Activated naive CD8-positive, alpha-beta T cell treated with anti-CD3 and anti-CD28 coated beads for 36 hours (primary cell): ENCODE data around the gene RGS9. TPM values are rescaled to one million over a fixed set of nuclear protein-coding genes. Genes with fewer than 3 reads are reported as not detected.

Experiments
- DNase-seq: peaks from one replicate; pipeline ENCODE4 v3.0.0; 2021
- H3K27ac Mint-ChIP-seq: one replicate; pipeline ENCODE4 v1.8.0; 2022; ENCODE audit warnings: mild to moderate bottlenecking, moderate library complexity, mixed read lengths
- H3K27me3 Mint-ChIP-seq: one replicate; pipeline ENCODE4 v1.8.0; 2022; ENCODE audit warnings: mild to moderate bottlenecking, mixed read lengths
- H3K36me3 Mint-ChIP-seq: one replicate; pipeline ENCODE4 v1.8.0; 2021; ENCODE audit warnings: mild to moderate bottlenecking, mixed read lengths
- H3K4me1 Mint-ChIP-seq: one replicate; pipeline ENCODE4 v1.8.0; 2021; ENCODE audit warnings: mixed read lengths
- H3K4me3 Mint-ChIP-seq: one replicate; pipeline ENCODE4 v1.8.0; 2022; ENCODE audit warnings: mild to moderate bottlenecking, moderate library complexity, mixed read lengths
- H3K9me3 Mint-ChIP-seq: one replicate; pipeline ENCODE4 v1.8.0; 2022; ENCODE audit warnings: mixed read lengths
- total RNA-seq, 2 experiments: library from RNA; stranded (reverse); gene quantifications; one replicate each; pipeline ENCODE4 v1.2.3, GENCODE V29; 2021

Gene RGS9
- total RNA-seq, 2 experiments from 2014 or later, result 1.2 TPM

DNA sequence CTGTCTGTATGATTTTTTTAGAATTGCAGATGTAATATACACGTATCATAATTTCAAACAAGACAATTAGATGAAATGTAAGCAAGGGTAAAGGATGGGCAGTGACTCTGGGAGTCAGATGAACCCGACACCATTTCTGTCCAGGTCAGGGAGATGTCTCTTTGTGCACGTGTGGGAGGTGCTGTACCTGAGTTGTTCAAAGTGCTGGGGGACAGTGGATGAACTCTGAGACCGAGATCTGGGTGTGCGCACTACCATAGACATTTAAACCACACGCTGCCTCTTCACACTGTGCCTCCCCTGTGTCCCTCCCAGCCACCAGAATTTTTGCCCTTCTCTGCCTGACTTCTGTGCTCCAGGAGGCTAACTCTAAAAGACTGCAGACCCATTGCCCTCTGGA lies 5.9 kb upstream of the RGS9 start:
- peaks cover 8% of the 10 kb centered on the region for H3K4me1 Mint-ChIP-seq
- H3K36me3 Mint-ChIP-seq, result no peaks in the 10 kb centered on the region
- no peak overlapping the region for H3K4me3 Mint-ChIP-seq
- H3K27me3 Mint-ChIP-seq, result peaks cover 15% of the 10 kb centered on the region
- H3K27ac Mint-ChIP-seq, result no peak overlapping the region
- DNase-seq, result no peak
- H3K9me3 Mint-ChIP-seq, result no peaks in the 10 kb centered on the region

GRCh38 chr17:65131946-65132345 lies 5.2 kb upstream of the RGS9 start:
- Mint-ChIP-seq H3K36me3 (no peaks in the 10 kb centered on the region), H3K27ac (no peak overlapping the region), H3K4me1 (peaks cover 8% of the 10 kb centered on the region), H3K27me3 (peaks cover 15% of the 10 kb centered on the region), H3K9me3 (no peaks in the 10 kb centered on the region), H3K4me3 (no peak overlapping the region)
- no peak for DNase-seq

DNA sequence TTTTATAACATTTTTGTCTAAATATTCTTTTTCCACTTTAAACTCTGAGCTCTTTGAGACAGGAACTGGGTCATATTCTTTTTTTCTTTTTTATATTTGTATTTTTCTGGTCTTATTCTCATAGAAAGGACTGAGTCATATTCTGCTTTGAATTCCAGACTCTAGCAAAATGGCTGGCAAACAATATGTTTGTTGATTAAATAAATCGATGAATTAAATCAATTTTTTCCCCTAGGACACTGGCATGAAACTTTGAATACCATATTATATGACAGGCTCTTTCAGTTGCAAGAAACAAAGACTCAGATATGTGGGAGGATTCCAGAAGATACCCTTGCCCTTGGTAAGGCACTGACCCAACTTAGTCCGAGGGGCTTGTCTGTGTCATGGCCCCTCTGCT lies 3.1 kb upstream of the RGS9 start:
- no peaks in the 10 kb centered on the region for H3K36me3 Mint-ChIP-seq
- no peak overlapping the region for H3K4me3 Mint-ChIP-seq
- no peak overlapping the region for H3K27ac Mint-ChIP-seq
- H3K27me3 Mint-ChIP-seq, result peaks cover 20% of the 10 kb centered on the region
- no peak for DNase-seq
- peaks cover 13% of the 10 kb centered on the region for H3K4me1 Mint-ChIP-seq
- no peaks in the 10 kb centered on the region for H3K9me3 Mint-ChIP-seq

- no peak for DNase-seq
- no peak overlapping the region for H3K4me3 Mint-ChIP-seq
- no peak overlapping the region for H3K27ac Mint-ChIP-seq
- H3K36me3 Mint-ChIP-seq, result no peaks in the 10 kb centered on the region
- no peaks in the 10 kb centered on the region for H3K9me3 Mint-ChIP-seq
- H3K4me1 Mint-ChIP-seq, result peaks cover 7% of the 10 kb centered on the region
- peaks cover 23% of the 10 kb centered on the region for H3K27me3 Mint-ChIP-seq
Observed at GRCh38 chr17:65139101-65139764, 2.1 kb downstream of the RGS9 start.

- H3K27ac Mint-ChIP-seq, result no peak overlapping the region
- H3K36me3 Mint-ChIP-seq, result no peaks in the 10 kb centered on the region
- H3K9me3 Mint-ChIP-seq, result no peaks in the 10 kb centered on the region
- peaks cover 23% of the 10 kb centered on the region for H3K27me3 Mint-ChIP-seq
- no peak for DNase-seq
- H3K4me3 Mint-ChIP-seq, result no peak overlapping the region
- peaks cover 7% of the 10 kb centered on the region for H3K4me1 Mint-ChIP-seq
Observed at GRCh38 chr17:65142247-65142646, 5.1 kb downstream of the RGS9 start.

DNA sequence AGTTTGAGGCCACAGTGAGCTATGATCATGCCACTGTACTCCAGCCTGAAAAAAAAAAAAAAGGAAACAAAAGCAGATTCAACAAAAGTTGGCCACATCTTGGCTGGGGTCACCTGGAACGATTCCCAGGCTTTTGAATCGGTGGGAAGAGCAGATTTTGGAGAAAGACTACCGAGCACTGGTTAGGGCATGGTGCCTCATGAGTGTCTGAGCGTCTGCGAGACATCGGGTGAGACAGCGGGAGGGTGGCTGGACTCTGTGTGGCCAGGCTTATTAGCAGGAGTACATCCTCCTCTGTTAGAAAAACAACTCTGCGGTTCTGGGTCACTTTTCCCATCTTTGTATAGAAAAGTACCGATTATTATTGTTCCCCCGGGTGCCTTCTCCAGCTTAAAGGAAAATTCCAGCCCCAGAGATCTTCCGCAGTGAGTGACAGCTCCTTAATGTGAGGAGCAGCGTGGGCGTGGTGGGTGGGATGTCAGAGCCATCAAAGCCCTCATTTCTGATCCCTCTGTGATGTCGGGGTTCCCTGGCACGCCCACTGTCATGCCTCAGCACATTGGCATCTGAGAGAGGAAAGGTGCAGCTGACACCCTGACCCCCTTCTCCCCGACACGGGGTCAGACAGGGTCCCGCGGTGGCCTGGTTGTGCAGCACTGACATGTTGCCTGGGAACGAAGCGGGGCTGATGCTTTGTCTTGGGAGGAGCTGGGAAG lies 6.9 kb downstream of the RGS9 start:
- Mint-ChIP-seq H3K27ac (no peak overlapping the region), H3K9me3 (no peaks in the 10 kb centered on the region), H3K36me3 (no peaks in the 10 kb centered on the region), H3K4me3 (no peak overlapping the region), H3K27me3 (peaks cover 7% of the 10 kb centered on the region), H3K4me1 (peaks cover 2% of the 10 kb centered on the region)
- DNase-seq, result no peak

GRCh38 chr17:65145743-65146142 lies 8.6 kb downstream of the RGS9 start:
- no peak for DNase-seq
- Mint-ChIP-seq H3K4me1 (no peaks in the 10 kb centered on the region), H3K27ac (no peak overlapping the region), H3K27me3 (no peaks in the 10 kb centered on the region), H3K9me3 (no peaks in the 10 kb centered on the region), H3K4me3 (no peak overlapping the region), H3K36me3 (no peaks in the 10 kb centered on the region)

DNA sequence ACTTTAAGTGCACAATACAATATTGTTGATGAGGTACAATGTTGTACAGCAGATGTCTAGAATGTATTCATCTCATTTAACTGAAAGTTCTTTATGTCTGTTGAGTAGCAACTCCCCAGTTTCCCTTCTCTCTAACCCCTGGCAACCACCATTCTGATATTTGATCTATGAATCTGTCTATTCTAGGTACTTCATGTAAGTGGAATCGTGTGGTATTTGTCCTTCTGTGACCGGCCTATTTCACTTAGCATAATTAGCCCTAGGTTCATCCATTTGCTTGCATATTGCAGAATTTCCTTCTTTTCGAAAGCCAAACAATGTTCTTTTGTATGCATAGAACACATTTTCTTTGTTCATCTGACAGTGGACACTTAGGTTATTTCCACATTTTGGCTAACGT lies 10.8 kb downstream of the RGS9 start:
- Mint-ChIP-seq H3K4me1 (no peaks in the 10 kb centered on the region), H3K27me3 (no peaks in the 10 kb centered on the region), H3K36me3 (no peaks in the 10 kb centered on the region), H3K4me3 (no peak overlapping the region), H3K9me3 (no peaks in the 10 kb centered on the region), H3K27ac (no peak overlapping the region)
- no peak for DNase-seq

GRCh38 chr17:65154770-65155589 lies 17.8 kb downstream of the RGS9 start:
- DNase-seq, result no peak
- no peak overlapping the region for H3K4me3 Mint-ChIP-seq
- no peaks in the 10 kb centered on the region for H3K9me3 Mint-ChIP-seq

DNA sequence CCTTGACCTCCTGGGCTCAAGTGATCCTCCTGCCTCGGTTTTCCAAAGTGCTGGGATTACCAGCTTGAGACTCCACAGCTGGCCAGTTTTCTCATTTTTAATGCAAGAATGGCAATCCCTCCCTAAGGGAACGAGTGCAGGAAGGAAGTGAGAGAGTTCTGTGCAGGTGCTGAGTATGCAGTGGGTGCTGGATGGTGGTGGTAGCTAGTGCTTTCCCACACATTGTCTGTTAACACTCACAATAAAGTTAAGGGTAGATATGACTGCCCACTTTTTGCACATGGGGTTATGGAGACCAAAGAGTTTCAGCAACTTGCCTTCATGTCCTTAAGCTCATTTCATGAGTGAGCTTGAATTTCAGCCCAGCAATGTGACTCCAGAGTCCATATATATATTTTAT lies 18.5 kb downstream of the RGS9 start:
- Mint-ChIP-seq H3K9me3 (no peaks in the 10 kb centered on the region), H3K27me3 (no peaks in the 10 kb centered on the region), H3K36me3 (no peaks in the 10 kb centered on the region), H3K4me3 (no peak overlapping the region), H3K4me1 (peaks cover 5% of the 10 kb centered on the region), H3K27ac (no peak overlapping the region)
- no peak for DNase-seq

More at GRCh38 chr17:65154770-65155589, 17.8 kb downstream of the RGS9 start:
- H3K27ac Mint-ChIP-seq, result no peak overlapping the region
- peaks cover 5% of the 10 kb centered on the region for H3K4me1 Mint-ChIP-seq
- no peaks in the 10 kb centered on the region for H3K36me3 Mint-ChIP-seq
- H3K27me3 Mint-ChIP-seq, result no peaks in the 10 kb centered on the region

- no peak for DNase-seq
- H3K36me3 Mint-ChIP-seq, result no peaks in the 10 kb centered on the region
- H3K9me3 Mint-ChIP-seq, result no peaks in the 10 kb centered on the region
- H3K27me3 Mint-ChIP-seq, result no peaks in the 10 kb centered on the region
- H3K4me3 Mint-ChIP-seq, result no peak overlapping the region
- H3K4me1 Mint-ChIP-seq, result peaks cover 5% of the 10 kb centered on the region
- no peak overlapping the region for H3K27ac Mint-ChIP-seq
Observed at GRCh38 chr17:65156185-65156834, 19.1 kb downstream of the RGS9 start.

- H3K4me1 Mint-ChIP-seq, result peaks cover 5% of the 10 kb centered on the region
- H3K27me3 Mint-ChIP-seq, result no peaks in the 10 kb centered on the region
- H3K36me3 Mint-ChIP-seq, result no peaks in the 10 kb centered on the region
- H3K4me3 Mint-ChIP-seq, result no peak overlapping the region
- H3K9me3 Mint-ChIP-seq, result no peaks in the 10 kb centered on the region
- no peak overlapping the region for H3K27ac Mint-ChIP-seq
- DNase-seq, result no peak
Observed at GRCh38 chr17:65156835-65157565, 19.8 kb downstream of the RGS9 start.

DNA sequence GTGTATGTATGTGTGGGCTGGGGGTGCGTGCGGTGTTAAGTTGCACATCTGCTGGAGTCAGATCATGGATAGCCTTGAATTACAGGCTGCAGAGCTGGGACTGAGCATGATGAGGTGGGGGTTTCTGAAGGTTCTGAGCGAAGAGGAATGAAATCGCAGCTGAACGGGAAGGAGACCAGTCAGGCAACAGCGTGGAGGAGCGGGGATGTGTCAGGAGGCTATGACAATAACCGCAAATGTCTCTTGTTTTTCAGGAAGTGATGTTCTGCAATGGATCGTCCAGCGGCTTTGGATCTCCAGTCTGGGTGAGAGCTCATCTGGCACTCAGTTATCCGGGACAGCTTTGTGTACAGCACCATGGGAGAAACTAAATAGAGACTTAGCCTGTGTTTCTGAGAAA lies 20.9 kb downstream of the RGS9 start:
- DNase-seq, result no peak
- Mint-ChIP-seq H3K4me1 (peaks cover 5% of the 10 kb centered on the region), H3K27ac (no peak overlapping the region), H3K27me3 (no peaks in the 10 kb centered on the region), H3K9me3 (no peaks in the 10 kb centered on the region), H3K4me3 (no peak overlapping the region), H3K36me3 (no peaks in the 10 kb centered on the region)

DNA sequence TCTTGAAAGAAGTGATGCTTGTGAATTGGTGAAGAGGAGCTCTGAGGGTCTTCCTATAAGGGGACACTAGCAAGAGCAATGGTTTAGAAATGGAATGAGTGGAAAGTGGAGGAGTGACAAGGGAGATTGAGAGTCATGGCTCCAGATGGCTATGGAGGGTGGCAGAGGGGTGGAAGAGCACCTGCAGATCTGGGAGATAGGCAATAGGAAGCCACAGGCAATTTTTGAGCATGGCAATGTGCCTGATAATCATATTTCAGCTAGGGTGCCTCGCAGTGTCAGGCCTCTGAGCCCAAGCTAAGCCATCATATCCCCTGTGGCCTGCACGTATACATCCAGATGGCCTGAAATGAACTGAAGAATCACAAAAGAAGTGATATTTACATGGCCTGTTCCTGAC lies 21.5 kb downstream of the RGS9 start:
- Mint-ChIP-seq H3K4me1 (peaks cover 7% of the 10 kb centered on the region), H3K4me3 (no peak overlapping the region), H3K36me3 (no peaks in the 10 kb centered on the region), H3K9me3 (no peaks in the 10 kb centered on the region), H3K27ac (no peak overlapping the region), H3K27me3 (no peaks in the 10 kb centered on the region)
- no peak for DNase-seq
